ENCODE measurements around the gene ARL16.

The ARL16 gene

DNA sequence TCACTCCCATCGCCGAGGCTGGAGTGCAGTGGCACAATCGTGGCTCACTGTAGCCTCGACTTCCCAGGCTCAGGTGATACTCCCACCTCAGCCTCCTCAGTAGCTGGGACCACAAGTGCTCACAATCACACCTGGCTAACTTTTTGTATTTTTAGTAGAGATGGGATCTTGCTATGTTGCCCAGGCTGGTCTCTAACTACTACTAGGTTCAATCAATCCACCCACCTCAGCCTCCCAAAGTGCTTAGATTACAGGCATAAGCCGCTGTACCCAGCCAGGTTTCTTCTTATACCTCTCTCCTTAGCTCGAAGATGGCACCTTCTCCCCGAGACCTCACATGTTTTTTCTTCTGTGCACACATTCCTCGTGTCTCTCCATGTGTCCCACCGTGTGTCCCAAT, 43.6 kb downstream of the ARL16 start:
- H3K4me3 ChIP-seq (ENCODE audit: low read depth, low read length) = no peak overlapping the region
- no peaks in the 10 kb centered on the region for H3K9me3 ChIP-seq (ENCODE audit: control insufficient read depth, low read length)
- H2AFZ ChIP-seq = no peak overlapping the region
- H3K27me3 ChIP-seq (ENCODE audit: control insufficient read depth, insufficient read depth, low read length) = no peaks in the 10 kb centered on the region
- H3K4me2 ChIP-seq (ENCODE audit: low read length) = no peak overlapping the region
- no peak overlapping the region for H3K27ac ChIP-seq
- H3K36me3 ChIP-seq (ENCODE audit: control insufficient read depth, insufficient read depth, low read length) = no peaks in the 10 kb centered on the region
- H3K4me1 ChIP-seq = peaks cover 3% of the 10 kb centered on the region
- H3K9ac ChIP-seq = no peak overlapping the region
- TF ChIP-seq, protein P1, sequence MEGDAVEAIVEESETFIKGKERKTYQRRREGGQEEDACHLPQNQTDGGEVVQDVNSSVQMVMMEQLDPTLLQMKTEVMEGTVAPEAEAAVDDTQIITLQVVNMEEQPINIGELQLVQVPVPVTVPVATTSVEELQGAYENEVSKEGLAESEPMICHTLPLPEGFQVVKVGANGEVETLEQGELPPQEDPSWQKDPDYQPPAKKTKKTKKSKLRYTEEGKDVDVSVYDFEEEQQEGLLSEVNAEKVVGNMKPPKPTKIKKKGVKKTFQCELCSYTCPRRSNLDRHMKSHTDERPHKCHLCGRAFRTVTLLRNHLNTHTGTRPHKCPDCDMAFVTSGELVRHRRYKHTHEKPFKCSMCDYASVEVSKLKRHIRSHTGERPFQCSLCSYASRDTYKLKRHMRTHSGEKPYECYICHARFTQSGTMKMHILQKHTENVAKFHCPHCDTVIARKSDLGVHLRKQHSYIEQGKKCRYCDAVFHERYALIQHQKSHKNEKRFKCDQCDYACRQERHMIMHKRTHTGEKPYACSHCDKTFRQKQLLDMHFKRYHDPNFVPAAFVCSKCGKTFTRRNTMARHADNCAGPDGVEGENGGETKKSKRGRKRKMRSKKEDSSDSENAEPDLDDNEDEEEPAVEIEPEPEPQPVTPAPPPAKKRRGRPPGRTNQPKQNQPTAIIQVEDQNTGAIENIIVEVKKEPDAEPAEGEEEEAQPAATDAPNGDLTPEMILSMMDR (IDR thresholded peaks at IDR 0.05) = no peak
- H3K79me2 ChIP-seq = peaks cover 13% of the 10 kb centered on the region

DNA sequence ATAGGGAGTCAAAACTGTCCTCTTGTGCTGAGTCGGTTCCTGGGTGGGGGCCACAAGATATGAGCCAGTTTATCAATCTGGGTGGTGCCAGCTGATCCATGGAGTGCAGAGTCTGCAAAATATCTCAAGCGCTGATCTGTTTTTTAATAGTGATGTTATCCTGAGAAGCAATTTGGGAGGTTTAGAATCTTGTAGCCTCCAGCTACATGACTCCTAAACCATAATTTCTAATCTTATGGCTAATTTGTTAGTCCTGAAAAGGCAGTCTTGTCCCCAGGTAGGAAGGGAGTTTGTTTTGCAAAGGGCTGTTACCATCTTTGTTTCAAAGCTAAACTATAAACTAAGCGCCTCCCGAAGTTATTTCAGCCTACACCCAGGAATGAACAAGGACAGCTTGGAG, 44.9 kb downstream of the ARL16 start:
- H3K9me3 ChIP-seq (ENCODE audit: control insufficient read depth, low read length) = no peaks in the 10 kb centered on the region
- no peak overlapping the region for H3K4me3 ChIP-seq (ENCODE audit: low read depth, low read length)
- no peak overlapping the region for H2AFZ ChIP-seq
- no peak overlapping the region for H3K27ac ChIP-seq
- H3K4me1 ChIP-seq = peaks cover 3% of the 10 kb centered on the region
- H3K4me2 ChIP-seq (ENCODE audit: low read length) = no peak overlapping the region
- TF ChIP-seq, protein P1 (IDR thresholded peaks at IDR 0.05) = no peak
- H3K79me2 ChIP-seq = peaks cover 26% of the 10 kb centered on the region
- H3K9ac ChIP-seq = no peak overlapping the region
- no peaks in the 10 kb centered on the region for H3K36me3 ChIP-seq (ENCODE audit: control insufficient read depth, insufficient read depth, low read length)
- no peaks in the 10 kb centered on the region for H3K27me3 ChIP-seq (ENCODE audit: control insufficient read depth, insufficient read depth, low read length)

- peak within 1 kb of the TSS; percentile 74 for H3K27ac ChIP-seq
- peaks cover 32% of the 10 kb centered on the region for H3K79me2 ChIP-seq
- H3K36me3 ChIP-seq (ENCODE audit: control insufficient read depth, insufficient read depth, low read length) = no peaks in the 10 kb centered on the region
- H3K4me1 ChIP-seq = peaks cover 3% of the 10 kb centered on the region
- H2AFZ ChIP-seq = peak within 1 kb of the TSS; percentile 85
- H3K27me3 ChIP-seq (ENCODE audit: control insufficient read depth, insufficient read depth, low read length) = no peaks in the 10 kb centered on the region
- TF ChIP-seq, protein P1 (IDR thresholded peaks at IDR 0.05) = no peak
- H3K9me3 ChIP-seq (ENCODE audit: control insufficient read depth, low read length) = no peaks in the 10 kb centered on the region
- peak within 1 kb of the TSS; percentile 79 for H3K9ac ChIP-seq
- H3K4me2 ChIP-seq (ENCODE audit: low read length) = peak within 1 kb of the TSS; percentile 93
- peak within 1 kb of the TSS; percentile 82 for H3K4me3 ChIP-seq (ENCODE audit: low read depth, low read length)
Measured at GRCh38 chr17:81636505-81637288, 46.9 kb downstream of the ARL16 start, which contains the start of the genes NPLOC4 and TSPAN10. TSS of gene NPLOC4 (minus strand) at chr17:81637112. CDS start at chr17:81636930, 182 bp downstream. TSS of gene TSPAN10 (plus strand) at chr17:81637196. CDS start at chr17:81642413, 5,217 bp downstream.

- peaks cover 32% of the 10 kb centered on the region for H3K79me2 ChIP-seq
- peak overlapping the region; percentile 93 for H3K4me2 ChIP-seq (ENCODE audit: low read length)
- H3K9me3 ChIP-seq (ENCODE audit: control insufficient read depth, low read length) = no peaks in the 10 kb centered on the region
- peak overlapping the region; percentile 82 for H3K4me3 ChIP-seq (ENCODE audit: low read depth, low read length)
- no peaks in the 10 kb centered on the region for H3K36me3 ChIP-seq (ENCODE audit: control insufficient read depth, insufficient read depth, low read length)
- H3K4me1 ChIP-seq = peaks cover 3% of the 10 kb centered on the region
- H3K27ac ChIP-seq = peak overlapping the region; percentile 74
- no peaks in the 10 kb centered on the region for H3K27me3 ChIP-seq (ENCODE audit: control insufficient read depth, insufficient read depth, low read length)
- TF ChIP-seq, protein P1 (IDR thresholded peaks at IDR 0.05) = no peak
- peak overlapping the region; percentile 79 for H3K9ac ChIP-seq
- H2AFZ ChIP-seq = peak overlapping the region; percentile 81
Measured at GRCh38 chr17:81635973-81636504, 47.6 kb downstream of the ARL16 start.

All from parathyroid adenoma (tissue), 2 donors.